ENCODE data around the gene CCP110. TPM values are rescaled to one million over a fixed set of nuclear protein-coding genes. Genes with fewer than 3 reads are reported as not detected.
A peak's percentile ranks its signal among the peaks of the same experiment; 100 is the strongest.

The CCP110 gene
- total and polyA plus RNA-seq, 2 of the 13 experiments (the other 11 are each of a cell fraction or from before 2014, with no cell fraction given) = 10.0 to 11.1 TPM

DNA sequence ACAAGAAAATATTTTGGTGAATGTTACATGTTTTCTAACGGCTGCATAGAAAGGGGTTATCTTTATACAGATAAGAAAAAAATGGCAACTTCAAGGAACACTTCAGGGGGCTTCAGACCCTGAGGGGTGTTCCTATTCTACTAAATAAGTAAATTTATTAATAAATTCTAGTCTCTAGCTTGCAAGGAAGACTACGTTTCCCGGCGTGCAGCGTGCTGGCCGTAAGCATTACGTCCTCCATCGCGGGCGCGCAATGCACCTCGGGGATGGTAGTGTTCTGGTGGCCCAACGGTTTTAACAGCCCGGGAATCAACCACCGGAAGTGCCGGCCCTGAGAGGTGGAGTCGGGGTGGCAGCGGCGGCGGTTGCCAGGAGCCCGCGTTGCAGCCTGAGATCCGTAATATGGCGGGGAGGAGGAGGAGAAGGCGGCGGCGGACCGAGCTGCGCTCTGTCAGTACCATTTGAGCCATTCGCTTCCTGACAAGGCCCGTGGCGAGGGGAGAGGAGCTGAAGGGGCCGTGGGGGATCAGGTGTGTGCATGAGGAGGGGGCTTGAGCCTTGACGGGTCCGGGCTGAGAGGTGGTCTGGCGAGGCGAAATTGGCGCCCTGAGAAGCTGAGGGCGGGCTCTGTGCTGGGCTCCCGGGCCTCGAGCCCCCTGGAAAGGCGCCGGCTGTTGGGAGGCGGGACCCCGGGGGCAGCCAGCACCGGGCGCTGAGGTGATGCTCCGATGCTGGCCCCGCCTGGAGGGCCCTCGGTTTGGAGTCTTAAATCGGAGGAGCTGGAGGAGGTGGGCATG is at the start of gene CCP110 (continued):
- TF ChIP-seq ZNF12 (CRISPR knock-in tag; IDR thresholded peaks at IDR 0.05) = peak; percentile 61; the same call in 1 of the 2 replicates
- TF ChIP-seq TCF12 (IDR thresholded peaks at IDR 0.05) = no peak
- no peak for TF ChIP-seq TCF12 (CRISPR knock-in tag; IDR thresholded peaks at IDR 0.05)
- TF ChIP-seq ZNF839 (CRISPR knock-in tag; IDR thresholded peaks at IDR 0.05; ENCODE audit: borderline replicate concordance) = no peak
- TF ChIP-seq, protein P1, sequence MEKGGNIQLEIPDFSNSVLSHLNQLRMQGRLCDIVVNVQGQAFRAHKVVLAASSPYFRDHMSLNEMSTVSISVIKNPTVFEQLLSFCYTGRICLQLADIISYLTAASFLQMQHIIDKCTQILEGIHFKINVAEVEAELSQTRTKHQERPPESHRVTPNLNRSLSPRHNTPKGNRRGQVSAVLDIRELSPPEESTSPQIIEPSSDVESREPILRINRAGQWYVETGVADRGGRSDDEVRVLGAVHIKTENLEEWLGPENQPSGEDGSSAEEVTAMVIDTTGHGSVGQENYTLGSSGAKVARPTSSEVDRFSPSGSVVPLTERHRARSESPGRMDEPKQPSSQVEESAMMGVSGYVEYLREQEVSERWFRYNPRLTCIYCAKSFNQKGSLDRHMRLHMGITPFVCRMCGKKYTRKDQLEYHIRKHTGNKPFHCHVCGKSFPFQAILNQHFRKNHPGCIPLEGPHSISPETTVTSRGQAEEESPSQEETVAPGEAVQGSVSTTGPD (CRISPR knock-in tag; IDR thresholded peaks at IDR 0.05) = no peak
- no peak for TF ChIP-seq ZNF460 (CRISPR knock-in tag; IDR thresholded peaks at IDR 0.05; ENCODE audit: borderline replicate concordance)
- peak; percentile 77; the same call in 1 of the 2 replicates for TF ChIP-seq RFXAP (CRISPR knock-in tag; IDR thresholded peaks at IDR 0.05; ENCODE audit: borderline replicate concordance)
- TF ChIP-seq ZFP82 (CRISPR knock-in tag; IDR thresholded peaks at IDR 0.05; ENCODE audit: borderline replicate concordance) = no peak
- TF ChIP-seq, protein P2, sequence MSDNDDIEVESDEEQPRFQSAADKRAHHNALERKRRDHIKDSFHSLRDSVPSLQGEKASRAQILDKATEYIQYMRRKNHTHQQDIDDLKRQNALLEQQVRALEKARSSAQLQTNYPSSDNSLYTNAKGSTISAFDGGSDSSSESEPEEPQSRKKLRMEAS (IDR thresholded peaks at IDR 0.05) = no peak
- peak; percentile 46; the same call in 1 of the 2 replicates for TF ChIP-seq BHLHE40 (IDR thresholded peaks at IDR 0.05; ENCODE audit: low read length)
- peak; percentile 45 for TF ChIP-seq HDAC2 (CRISPR knock-in tag; IDR thresholded peaks at IDR 0.05)
- 0 out of 2 replicates have a peak, but pooled peaks have one; percentile 63 for TF ChIP-seq SMYD3 (CRISPR knock-in tag; IDR thresholded peaks at IDR 0.05)
- no peak; the same call in 1 of the 2 replicates for TF ChIP-seq ZNF598 (CRISPR knock-in tag; IDR thresholded peaks at IDR 0.05; ENCODE audit: borderline replicate concordance)
- peak; percentile 90 for TF ChIP-seq ETV5 (CRISPR knock-in tag; IDR thresholded peaks at IDR 0.05; ENCODE audit: borderline replicate concordance)
- TF ChIP-seq, protein P3, sequence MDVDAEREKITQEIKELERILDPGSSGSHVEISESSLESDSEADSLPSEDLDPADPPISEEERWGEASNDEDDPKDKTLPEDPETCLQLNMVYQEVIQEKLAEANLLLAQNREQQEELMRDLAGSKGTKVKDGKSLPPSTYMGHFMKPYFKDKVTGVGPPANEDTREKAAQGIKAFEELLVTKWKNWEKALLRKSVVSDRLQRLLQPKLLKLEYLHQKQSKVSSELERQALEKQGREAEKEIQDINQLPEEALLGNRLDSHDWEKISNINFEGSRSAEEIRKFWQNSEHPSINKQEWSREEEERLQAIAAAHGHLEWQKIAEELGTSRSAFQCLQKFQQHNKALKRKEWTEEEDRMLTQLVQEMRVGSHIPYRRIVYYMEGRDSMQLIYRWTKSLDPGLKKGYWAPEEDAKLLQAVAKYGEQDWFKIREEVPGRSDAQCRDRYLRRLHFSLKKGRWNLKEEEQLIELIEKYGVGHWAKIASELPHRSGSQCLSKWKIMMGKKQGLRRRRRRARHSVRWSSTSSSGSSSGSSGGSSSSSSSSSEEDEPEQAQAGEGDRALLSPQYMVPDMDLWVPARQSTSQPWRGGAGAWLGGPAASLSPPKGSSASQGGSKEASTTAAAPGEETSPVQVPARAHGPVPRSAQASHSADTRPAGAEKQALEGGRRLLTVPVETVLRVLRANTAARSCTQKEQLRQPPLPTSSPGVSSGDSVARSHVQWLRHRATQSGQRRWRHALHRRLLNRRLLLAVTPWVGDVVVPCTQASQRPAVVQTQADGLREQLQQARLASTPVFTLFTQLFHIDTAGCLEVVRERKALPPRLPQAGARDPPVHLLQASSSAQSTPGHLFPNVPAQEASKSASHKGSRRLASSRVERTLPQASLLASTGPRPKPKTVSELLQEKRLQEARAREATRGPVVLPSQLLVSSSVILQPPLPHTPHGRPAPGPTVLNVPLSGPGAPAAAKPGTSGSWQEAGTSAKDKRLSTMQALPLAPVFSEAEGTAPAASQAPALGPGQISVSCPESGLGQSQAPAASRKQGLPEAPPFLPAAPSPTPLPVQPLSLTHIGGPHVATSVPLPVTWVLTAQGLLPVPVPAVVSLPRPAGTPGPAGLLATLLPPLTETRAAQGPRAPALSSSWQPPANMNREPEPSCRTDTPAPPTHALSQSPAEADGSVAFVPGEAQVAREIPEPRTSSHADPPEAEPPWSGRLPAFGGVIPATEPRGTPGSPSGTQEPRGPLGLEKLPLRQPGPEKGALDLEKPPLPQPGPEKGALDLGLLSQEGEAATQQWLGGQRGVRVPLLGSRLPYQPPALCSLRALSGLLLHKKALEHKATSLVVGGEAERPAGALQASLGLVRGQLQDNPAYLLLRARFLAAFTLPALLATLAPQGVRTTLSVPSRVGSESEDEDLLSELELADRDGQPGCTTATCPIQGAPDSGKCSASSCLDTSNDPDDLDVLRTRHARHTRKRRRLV (CRISPR knock-in tag; IDR thresholded peaks at IDR 0.05) = no peak
- TF ChIP-seq SRSF4 (IDR thresholded peaks at IDR 0.05; ENCODE audit: low read depth, low read length, poor library complexity, severe bottlenecking) = no peak
- TF ChIP-seq SKI (IDR thresholded peaks at IDR 0.05; ENCODE audit: partially characterized antibody) = peak; percentile 39
- no peak for TF ChIP-seq FOSL1 (CRISPR knock-in tag; IDR thresholded peaks at IDR 0.05; ENCODE audit: borderline replicate concordance)
- no peak for TF ChIP-seq ZNF24 (IDR thresholded peaks at IDR 0.05)
- TF ChIP-seq RXRB (CRISPR knock-in tag; IDR thresholded peaks at IDR 0.05; ENCODE audit: borderline replicate concordance) = peak; percentile 58; the same call in 1 of the 2 replicates
- TF ChIP-seq ZNF547 (CRISPR knock-in tag; IDR thresholded peaks at IDR 0.05) = no peak
- peak; percentile 29; the same call in 1 of the 2 replicates for TF ChIP-seq SIX4 (CRISPR knock-in tag; IDR thresholded peaks at IDR 0.05)
- no peak; the same call in 1 of the 2 replicates for TF ChIP-seq SP2 (CRISPR knock-in tag; IDR thresholded peaks at IDR 0.05)
- TF ChIP-seq GATAD1 (CRISPR knock-in tag; IDR thresholded peaks at IDR 0.05) = peak; percentile 83
- no peak for TF ChIP-seq ZNF589 (CRISPR knock-in tag; conservative IDR thresholded peaks at IDR 0.05)
